Endothelial cell of coronary artery (primary cell): ENCODE data around the gene SEPTIN10. TPM values are rescaled to one million over a fixed set of nuclear protein-coding genes. Genes with fewer than 3 reads are reported as not detected.

Source experiments
- total RNA-seq: library from RNA; depleted of rRNA; stranded (reverse); fragments of >200 nt; gene quantifications from 2 replicates; pipeline ENCODE4 v1.2.3, GENCODE V29; 2014

The SEPTIN10 gene
- 85.3 and 125 TPM in 2 replicates for total RNA-seq

GRCh38 chr2:109613922-109614714 lies at the start of gene SEPTIN10, which contains the start of gene SOWAHC:
Gene SEPTIN10 (minus strand): TSS chr2:109613966. CDS start chr2:109613827, 139 bp downstream.
Gene SOWAHC (plus strand): TSS chr2:109614364. CDS start chr2:109614490, 126 bp downstream.

Other genes starting within 250 kb of the SEPTIN10 start
- 2.6 and 5.2 TPM in 2 replicates for gene SOWAHC, start 398 bp upstream of the SEPTIN10 start, total RNA-seq
- 23.4 and 32.8 TPM in 2 replicates for gene RGPD5, start 180.3 kb upstream of the SEPTIN10 start, total RNA-seq